Stimulated activated CD8-positive, alpha-beta memory T cell treated with anti-CD3 and anti-CD28 coated beads, Interleukin-4, amount 100 ng/mL, for 4 hours (primary cell): Measurements from ENCODE around the gene P3H2.
"Not testable (repeated sequence)": the region's sequence is repeated elsewhere in the genome, so short reads cannot be mapped to it uniquely, and the experiment has no call there.

ENCODE experiments used
- DNase-seq, 2 donors: peaks; one replicate each; pipeline ENCODE4 v3.0.0-alpha.2; 2020; ENCODE audit warnings: low read depth in 2 of 2, low spot score in 1 of 2

Gene P3H2

GRCh38 chr3:190088890-190089289, 31.8 kb downstream of the P3H2 start:
- DNase-seq: no peak

DNA sequence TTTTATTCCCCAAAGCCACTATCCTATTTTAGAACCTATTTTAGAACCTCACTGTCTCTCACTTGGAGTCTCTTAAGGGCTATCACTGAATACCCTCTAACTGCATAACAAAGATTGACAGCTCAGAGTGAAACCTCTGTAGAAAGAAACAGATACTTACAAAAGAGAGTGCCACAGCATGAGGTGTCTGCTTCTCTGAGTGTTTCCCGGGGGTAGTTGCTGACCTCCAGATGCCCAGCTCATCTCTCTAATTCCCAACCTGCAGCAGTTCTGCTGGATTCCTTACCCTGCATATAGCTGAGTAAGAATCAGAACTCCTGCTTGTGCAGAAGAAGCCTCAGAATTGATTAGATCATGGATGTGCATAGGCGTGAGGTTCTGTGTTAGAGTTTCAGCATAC, 34.5 kb downstream of the P3H2 start:
- no peak for DNase-seq

GRCh38 chr3:190084983-190085382, 35.7 kb downstream of the P3H2 start:
- no peak for DNase-seq

GRCh38 chr3:190083635-190084034, 37.1 kb downstream of the P3H2 start:
- DNase-seq: no peak

- DNase-seq: no peak
These were observed 39.3 kb downstream of the P3H2 start for GRCh38 chr3:190081389-190081788.

- DNase-seq: not testable (repeated sequence)
These were observed 41.5 kb downstream of the P3H2 start for GRCh38 chr3:190079173-190079572.

DNA sequence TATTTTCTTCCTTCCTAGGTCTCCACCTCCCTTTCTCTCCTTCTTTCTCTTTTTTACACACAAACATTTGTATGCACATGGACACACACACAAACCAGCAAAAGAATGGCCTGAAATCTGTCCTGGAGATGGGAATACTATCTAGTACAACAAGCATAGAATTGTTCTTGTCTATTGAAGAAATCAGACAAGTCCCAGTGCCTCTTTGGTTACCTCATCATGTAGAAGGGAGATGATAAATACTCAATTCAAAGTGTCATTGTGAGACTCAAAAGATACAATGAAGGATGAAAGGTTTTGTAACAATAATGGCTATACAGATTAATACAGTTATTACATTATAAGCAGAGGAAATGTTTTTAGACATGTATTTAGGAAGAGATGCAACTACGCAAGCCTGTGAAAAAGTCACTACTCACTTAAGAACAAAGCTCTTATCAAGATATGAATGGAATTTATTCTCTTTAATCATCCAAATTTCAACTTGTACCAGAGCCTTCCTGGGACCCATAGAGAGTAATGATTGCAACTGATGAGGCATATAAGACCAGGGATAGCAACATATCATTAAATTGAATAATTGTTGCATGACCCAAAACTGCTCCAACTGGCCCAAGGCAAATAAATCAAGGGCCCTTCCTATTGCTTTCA, 43.2 kb downstream of the P3H2 start:
- no peak for DNase-seq

- DNase-seq: no peak
These were observed 43.9 kb downstream of the P3H2 start for GRCh38 chr3:190076601-190077394.

GRCh38 chr3:190076136-190076535, 44.6 kb downstream of the P3H2 start:
- DNase-seq: no peak

DNA sequence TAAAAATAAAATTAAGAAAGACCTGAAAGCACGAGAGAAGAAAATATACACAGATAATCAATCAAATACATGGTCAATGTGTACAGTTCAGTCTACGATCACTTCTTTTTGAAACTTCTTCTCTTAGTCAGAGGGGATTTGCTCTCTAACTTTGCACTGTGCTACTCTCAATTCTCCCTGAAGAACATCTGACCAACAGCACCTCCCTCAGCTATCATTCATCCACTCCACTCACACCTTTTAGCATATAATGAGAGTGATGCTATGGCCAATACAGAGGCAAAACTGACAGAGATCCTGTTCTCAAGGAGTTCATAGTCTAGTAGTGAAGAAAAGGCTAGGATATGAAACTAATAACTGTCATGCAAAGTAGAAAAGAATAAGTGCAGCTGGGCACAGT, 45.9 kb downstream of the P3H2 start:
- no peak for DNase-seq

DNA sequence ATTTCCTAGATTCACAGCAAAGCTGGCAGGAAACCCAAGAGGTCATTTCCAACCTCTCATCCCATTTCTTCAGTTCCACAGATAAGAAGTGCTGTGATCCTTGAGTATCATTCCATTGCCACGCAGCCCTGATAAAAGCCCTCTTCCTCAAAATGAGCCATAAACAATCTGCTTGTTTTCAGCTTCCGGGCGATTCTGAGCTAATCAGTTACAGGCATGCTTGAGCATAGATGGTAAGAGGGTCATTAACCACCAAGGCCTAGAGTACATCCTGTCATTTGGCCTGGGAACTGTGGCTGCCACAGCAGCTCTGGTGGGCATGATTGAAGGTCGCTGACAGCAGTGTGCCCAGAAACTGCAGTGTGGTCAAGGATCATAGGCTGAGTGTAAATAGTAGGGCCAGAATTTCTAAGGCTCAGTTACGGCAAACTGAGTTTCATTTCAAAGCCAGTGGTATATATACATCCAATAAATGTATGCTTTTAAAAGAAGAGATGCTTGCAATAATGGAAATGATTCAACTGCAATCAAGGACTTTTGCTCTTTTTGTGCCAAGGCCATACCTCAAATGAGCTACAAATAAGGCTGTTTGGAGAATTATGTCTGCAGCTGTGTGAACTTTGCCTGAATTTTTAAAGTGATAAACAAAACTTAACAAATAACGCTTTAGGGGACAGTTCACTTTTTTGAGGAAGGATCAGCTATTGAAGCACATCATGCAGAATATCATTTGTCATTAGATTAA, 47.3 kb downstream of the P3H2 start:
- DNase-seq: no peak

GRCh38 chr3:190072856-190073255, 47.8 kb downstream of the P3H2 start:
- no peak for DNase-seq

- not testable (repeated sequence) for DNase-seq
These were observed 48.8 kb downstream of the P3H2 start for GRCh38 chr3:190071921-190072320.

DNA sequence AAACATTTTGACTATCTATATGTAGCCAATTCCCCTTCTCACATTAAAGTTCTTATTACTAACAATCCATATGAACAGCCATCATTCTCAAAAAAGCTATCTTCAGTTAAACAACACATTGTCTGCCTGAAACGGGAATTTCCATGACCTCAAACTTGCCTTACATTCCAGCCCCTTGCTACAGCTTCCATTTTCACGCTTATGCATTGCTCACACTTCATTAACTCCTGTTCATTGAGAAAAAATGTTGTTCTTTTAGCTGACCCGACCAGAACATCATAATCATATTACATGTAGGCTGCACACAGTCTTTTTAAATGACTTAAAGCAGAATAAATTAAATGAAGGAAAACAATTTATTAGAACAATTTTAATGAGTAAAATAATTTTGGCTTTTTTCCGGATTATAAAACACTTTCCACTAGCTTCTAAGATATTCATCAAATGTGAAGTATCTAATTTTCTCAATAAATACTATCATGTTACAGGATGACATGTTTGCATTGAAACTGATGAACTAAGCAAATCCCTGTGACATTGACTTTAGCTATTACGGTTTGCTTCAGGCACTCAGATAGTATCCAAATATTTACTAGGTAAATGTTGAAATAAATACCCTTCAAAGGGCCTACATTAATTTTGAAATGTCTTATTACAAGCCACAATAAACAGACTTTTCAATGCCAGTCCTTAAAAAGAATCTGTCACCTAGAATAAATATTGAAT, 49.9 kb downstream of the P3H2 start:
- DNase-seq: no peak

- DNase-seq: no peak
These were observed 55.5 kb downstream of the P3H2 start for GRCh38 chr3:190065204-190065603.

- DNase-seq: no peak
These were observed 56.0 kb downstream of the P3H2 start for GRCh38 chr3:190064659-190065058.

GRCh38 chr3:190064112-190064511, 56.6 kb downstream of the P3H2 start:
- DNase-seq: no peak

DNA sequence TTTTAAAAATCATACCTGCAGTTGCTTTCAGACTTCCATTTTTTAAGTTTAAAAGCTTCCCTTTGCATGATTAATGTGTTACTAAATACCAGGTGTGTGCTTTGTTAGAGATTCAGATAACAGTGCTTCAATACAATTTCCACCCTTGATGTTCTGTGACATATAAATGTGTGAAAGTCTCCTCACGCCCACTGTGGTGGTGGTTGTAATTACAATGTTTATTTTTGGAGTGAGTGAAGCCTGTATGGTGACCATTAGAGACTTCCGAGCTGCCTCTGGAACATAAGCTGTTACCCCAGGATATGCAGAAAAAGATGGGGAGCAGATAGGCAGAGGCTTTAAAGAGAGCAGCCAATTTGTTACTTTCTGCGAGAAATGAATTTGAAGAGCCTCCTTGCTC, 57.2 kb downstream of the P3H2 start:
- no peak for DNase-seq

DNA sequence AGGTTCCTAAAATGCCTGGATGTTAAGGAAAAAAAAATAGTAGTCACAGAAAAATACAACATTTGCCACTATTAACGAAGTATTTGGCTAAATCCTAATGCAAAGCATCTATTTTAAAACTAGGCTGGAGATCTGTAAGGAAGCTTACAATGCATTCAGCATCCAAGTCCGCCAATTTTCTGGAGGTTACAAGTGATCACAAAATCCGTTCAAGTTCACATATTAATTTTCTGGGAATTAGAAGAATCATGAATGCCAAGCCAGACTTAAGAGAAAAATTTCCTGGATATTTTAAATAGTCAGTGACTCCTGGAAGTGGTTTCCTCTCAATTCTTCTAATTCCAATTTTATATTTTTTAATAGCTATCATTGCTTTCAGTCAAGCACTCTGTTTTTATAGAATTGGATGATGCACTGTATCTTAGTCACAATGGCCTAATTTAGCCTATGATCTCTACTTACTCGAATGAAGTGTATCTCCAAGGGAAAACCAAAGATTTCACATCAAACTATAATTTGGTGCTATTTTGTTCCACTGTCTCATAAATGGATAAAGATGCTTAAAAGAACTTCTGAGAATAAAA, 60.4 kb downstream of the P3H2 start:
- no peak for DNase-seq

- DNase-seq: no peak
These were observed 61.5 kb downstream of the P3H2 start for GRCh38 chr3:190059242-190059590.
